Uterus (tissue), 4 donors: ENCODE data around the gene KCNK1. TPM values are rescaled to one million over a fixed set of nuclear protein-coding genes. Genes with fewer than 3 reads are reported as not detected.
"Not testable (repeated sequence)": the region's sequence is repeated elsewhere in the genome, so short reads cannot be mapped to it uniquely, and the experiment has no call there.

ENCODE experiments used
- DNase-seq, 2 donors: peaks; one replicate each; pipeline ENCODE4 v3.0.0-alpha.2; 2019 to 2020
- H3K27ac ChIP-seq, 2 donors: fragments of 200-600 bp; sonication (generic); 1 replicate in 1 of 2; 2 replicates in 1 of 2; pipeline ENCODE4 v1.5.1; 2016 to 2018
- H3K27me3 ChIP-seq, 2 donors: fragments of 200-600 bp; sonication (generic); one replicate each; pipeline ENCODE4 v1.5.1; 2018 to 2019; ENCODE audit warnings: control low read depth in 1 of 2
- H3K36me3 ChIP-seq, 2 donors: fragments of 200-600 bp; sonication (generic); one replicate each; pipeline ENCODE4 v1.5.1; 2019; ENCODE audit warnings: control low read depth in 1 of 2
- H3K4me1 ChIP-seq, 2 donors: fragments of 200-600 bp; sonication (generic); one replicate each; pipeline ENCODE4 v1.5.1; 2018 to 2019; ENCODE audit warnings: control low read depth in 1 of 2
- H3K4me3 ChIP-seq, 2 donors: fragments of 200-600 bp; sonication (generic); 1 replicate in 1 of 2; 2 replicates in 1 of 2; pipeline ENCODE4 v1.5.1; 2018 to 2019; ENCODE audit warnings: mild to moderate bottlenecking in 1 of 2
- H3K9me3 ChIP-seq, 2 donors: fragments of 200-600 bp; sonication (generic); one replicate each; pipeline ENCODE4 v1.5.1; 2019; ENCODE audit warnings: control low read depth in 1 of 2
- CTCF ChIP-seq, 4 experiments: fragments of 200-600 bp in 2 of 4; fragments of 450-650 bp in 2 of 4; sonication (generic) in 2 of 4; IDR thresholded peaks; one replicate each; pipeline ENCODE4 v1.5.1; 2016 to 2019; ENCODE audit warnings: antibody characterized with exemption in 4 of 4, mild to moderate bottlenecking in 2 of 4, moderate library complexity in 1 of 4
- POLR2A ChIP-seq, 2 donors: fragments of 450-650 bp; IDR thresholded peaks; one replicate each; pipeline ENCODE4 v1.6.1; 2016; ENCODE audit warnings: antibody characterized with exemption in 2 of 2, mild to moderate bottlenecking in 1 of 2, moderate library complexity in 1 of 2
- intact Hi-C: fragments of 100-400 bp; cut with DNase I; formaldehyde crosslinking; loops from one replicate; pipeline ENCODE4 v1.15.1; 2023; ENCODE audit warnings: low total_unique reads
- total RNA-seq, 4 donors: library from RNA; depleted of rRNA in 3 of 4; stranded (reverse); fragments of >200 nt in 3 of 4; gene quantifications; one replicate each; pipeline versions ENCODE4 v1.1.0 to v1.2.4, GENCODE V29; 2014 to 2023
- donor health status: DM: yes; HTN: yes; CAD: no.

Gene KCNK1
- total RNA-seq, 4 donors from 2014 or later, result 1.0 to 17.1 (median 7.9) TPM

DNA sequence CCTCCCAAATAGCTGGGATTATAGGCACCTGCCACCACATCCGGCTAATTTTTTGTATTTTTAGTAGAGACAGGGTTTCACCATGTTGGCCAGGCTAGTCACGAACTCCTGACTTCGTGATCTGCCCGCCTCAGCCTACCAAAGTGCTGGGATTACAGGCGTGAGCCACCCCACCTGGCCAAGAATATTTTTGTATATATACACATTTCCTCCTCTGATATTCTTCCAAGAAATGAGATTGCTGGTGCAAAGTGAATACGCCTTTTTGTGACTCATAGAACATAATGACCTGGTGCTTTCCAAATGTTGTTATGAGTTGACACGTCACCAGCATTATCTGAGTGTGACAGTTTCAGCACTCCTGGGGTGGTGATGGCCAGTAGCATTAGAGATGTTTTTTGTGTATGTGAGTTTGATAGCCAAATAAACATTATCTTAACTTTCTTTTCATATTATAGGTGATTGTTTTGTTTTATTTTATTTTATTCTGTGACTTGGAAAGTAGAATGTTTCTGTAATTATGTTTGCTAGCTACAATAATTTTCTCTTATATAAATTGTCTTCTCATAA lies 54.9 kb downstream of the KCNK1 start:
- DNase-seq, result no peak
- H3K27ac ChIP-seq, result peak overlapping the region; percentile 45 to 61
- TF ChIP-seq POLR2A (IDR thresholded peaks at IDR 0.05), result no peak
- TF ChIP-seq CTCF (IDR thresholded peaks at IDR 0.05), result no peak

DNA sequence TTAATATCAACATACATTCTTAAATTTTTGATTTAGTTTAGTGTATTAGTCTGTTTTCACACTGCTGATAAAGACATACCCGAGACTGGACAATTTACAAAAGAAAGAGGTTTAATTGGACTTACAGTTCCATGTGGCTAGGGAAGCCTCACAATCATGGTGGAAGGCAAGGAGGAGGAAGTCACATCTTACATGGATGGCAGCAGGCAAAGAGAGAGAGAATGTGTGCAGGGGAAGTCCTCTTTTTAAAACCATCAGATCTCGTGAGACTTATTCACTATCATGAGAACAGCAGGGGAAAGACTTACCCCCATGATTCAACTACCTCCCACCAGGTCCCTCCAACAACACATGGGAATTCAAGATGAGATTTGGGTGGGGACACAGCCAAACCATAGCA lies 56.5 kb downstream of the KCNK1 start:
- H3K27ac ChIP-seq, result peak overlapping the region in 1 of 2 donors; percentile 7

More for the DNA sequence above, 54.9 kb downstream of the KCNK1 start:
- H3K4me3 ChIP-seq, result no peak overlapping the region
- H3K4me1 ChIP-seq, result peaks cover 0 to 6% of the 10 kb centered on the region in 2 donors
- H3K27me3 ChIP-seq, result no peaks in the 10 kb centered on the region
- H3K36me3 ChIP-seq, result no peaks in the 10 kb centered on the region
- no peaks in the 10 kb centered on the region for H3K9me3 ChIP-seq
- intact Hi-C loops, result no loop called here

GRCh38 chr1:233671286-233671685 lies 57.4 kb downstream of the KCNK1 start:
- peaks cover 0 to 6% of the 10 kb centered on the region in 2 donors for H3K4me1 ChIP-seq
- no peak overlapping the region for H3K27ac ChIP-seq
- H3K27me3 ChIP-seq, result no peaks in the 10 kb centered on the region
- DNase-seq, result no peak
- H3K36me3 ChIP-seq, result no peaks in the 10 kb centered on the region
- TF ChIP-seq POLR2A (IDR thresholded peaks at IDR 0.05), result no peak
- no peak for TF ChIP-seq CTCF (IDR thresholded peaks at IDR 0.05)
- intact Hi-C loops, result no loop called here
- H3K9me3 ChIP-seq, result no peaks in the 10 kb centered on the region
- H3K4me3 ChIP-seq, result no peak overlapping the region

More for the DNA sequence above, 56.5 kb downstream of the KCNK1 start:
- DNase-seq, H3K36me3 ChIP-seq, H3K4me1 ChIP-seq, H3K27me3 ChIP-seq, H3K9me3 ChIP-seq, H3K4me3 ChIP-seq, intact Hi-C loops: not testable (repeated sequence)

- no peak for DNase-seq
- peaks cover 0 to 6% of the 10 kb centered on the region in 2 donors for H3K4me1 ChIP-seq
- no peaks in the 10 kb centered on the region for H3K27me3 ChIP-seq
- H3K27ac ChIP-seq, result peak overlapping the region in 1 of 2 donors; percentile 67
- intact Hi-C loops, result no loop called here
- no peak overlapping the region for H3K4me3 ChIP-seq
- no peak for TF ChIP-seq CTCF (IDR thresholded peaks at IDR 0.05)
- TF ChIP-seq POLR2A (IDR thresholded peaks at IDR 0.05), result no peak
- no peaks in the 10 kb centered on the region for H3K9me3 ChIP-seq
- no peaks in the 10 kb centered on the region for H3K36me3 ChIP-seq
These were observed 58.8 kb downstream of the KCNK1 start for GRCh38 chr1:233672732-233673131.

- Histone ChIP-seq H3K9me3 (no peaks in the 10 kb centered on the region), H3K4me3 (no peak overlapping the region), H3K4me1 (peaks cover 0 to 6% of the 10 kb centered on the region in 2 donors), H3K27me3 (no peaks in the 10 kb centered on the region), H3K36me3 (no peaks in the 10 kb centered on the region), H3K27ac (peak overlapping the region; percentile 55 to 67)
- DNase-seq, result no peak
- no peak for TF ChIP-seq POLR2A (IDR thresholded peaks at IDR 0.05)
- no peak for TF ChIP-seq CTCF (IDR thresholded peaks at IDR 0.05)
- intact Hi-C loops, result no loop called here
These were observed 59.5 kb downstream of the KCNK1 start for GRCh38 chr1:233673261-233673946.
